K562 (cell line): ENCODE results near the gene IGF2R. TPM values are rescaled to one million over a fixed set of nuclear protein-coding genes. Genes with fewer than 3 reads are reported as not detected.

Experiments used
- CBFA2T2 ChIP-seq: fragments of 450-650 bp; conservative IDR thresholded peaks from 2 replicates; pipeline ENCODE4 v1.6.1; 2017; ENCODE audit warnings: mild to moderate bottlenecking
- CGGBP1 ChIP-seq: fragments of 250-450 bp; sonication (Bioruptor Pico); IDR thresholded peaks from 2 replicates; pipeline ENCODE4 v1.9.0; 2021; ENCODE audit warnings: mild to moderate bottlenecking
- CHAMP1 ChIP-seq: fragments of 450-650 bp; IDR thresholded peaks from 2 replicates; pipeline ENCODE4 v1.6.1; 2016; ENCODE audit warnings: mild to moderate bottlenecking
- CHCHD3 ChIP-seq: fragments of 250-450 bp; sonication (Bioruptor Pico); IDR thresholded peaks from 2 replicates; pipeline ENCODE4 v2.1.2; 2022; ENCODE audit warnings: mild to moderate bottlenecking
- FOXO4 ChIP-seq: fragments of 450-650 bp; formaldehyde crosslinking; IDR thresholded peaks from 2 replicates; pipeline ENCODE4 v1.4.0; 2020; ENCODE audit warnings: mild to moderate bottlenecking, moderate library complexity
- L3MBTL2 ChIP-seq: fragments of 450-650 bp; IDR thresholded peaks from 2 replicates; pipeline ENCODE4 v1.6.1; 2016; ENCODE audit warnings: mild to moderate bottlenecking, moderate library complexity
- MCM3 ChIP-seq: fragments of 450-650 bp; IDR thresholded peaks from 2 replicates; pipeline ENCODE4 v1.6.1; 2016
- MED1 ChIP-seq: sonication (generic); formaldehyde crosslinking; IDR thresholded peaks from 2 replicates; pipeline ENCODE4 v1.8.1; 2023; ENCODE audit warnings: missing genetic modification reagents, borderline replicate concordance
- MTA1 ChIP-seq: fragments of 450-650 bp; IDR thresholded peaks from 2 replicates; pipeline ENCODE4 v1.6.1; 2017; ENCODE audit warnings: borderline replicate concordance
- NCOA1 ChIP-seq: fragments of 450-650 bp; IDR thresholded peaks from 2 replicates; pipeline ENCODE4 v1.6.1; 2016; ENCODE audit warnings: low read depth
- NONO ChIP-seq, 2 experiments: fragments of 200-400 bp in 1 of 2; fragments of 450-650 bp in 1 of 2; formaldehyde crosslinking in 1 of 2; IDR thresholded peaks; 2 replicates each; pipeline ENCODE4 v1.6.1; 2017; ENCODE audit warnings: low read depth in 2 of 2, mild to moderate bottlenecking in 2 of 2, moderate library complexity in 2 of 2, low read length in 1 of 2
- PATZ1 ChIP-seq: fragments of 250-450 bp; sonication (Bioruptor Pico); IDR thresholded peaks from 2 replicates; pipeline ENCODE4 v1.5.0; 2020; ENCODE audit warnings: mild to moderate bottlenecking, borderline replicate concordance
- PPARD ChIP-seq: fragments of 250-450 bp; sonication (Bioruptor Pico); IDR thresholded peaks from 2 replicates; pipeline ENCODE4 v1.8.0; 2022; ENCODE audit warnings: inconsistent platforms, mild to moderate bottlenecking, moderate library complexity
- PTRF ChIP-seq: fragments of 450-650 bp; IDR thresholded peaks from 2 replicates; pipeline ENCODE4 v1.6.1; 2016; ENCODE audit warnings: mild to moderate bottlenecking, missing genetic modification characterization, missing compliant biosample characterization
- PTTG1 ChIP-seq: fragments of 450-650 bp; IDR thresholded peaks from 2 replicates; pipeline ENCODE4 v1.6.1; 2016; ENCODE audit warnings: low read depth, mild to moderate bottlenecking, missing genetic modification characterization, missing compliant biosample characterization
- SFPQ ChIP-seq: fragments of 200-400 bp; formaldehyde crosslinking; IDR thresholded peaks from 2 replicates; pipeline ENCODE4 v1.6.1; 2017; ENCODE audit warnings: mild to moderate bottlenecking, low read depth, low read length, moderate library complexity
- SIN3B ChIP-seq: fragments of 450-650 bp; IDR thresholded peaks from 2 replicates; pipeline ENCODE4 v1.6.1; 2017; ENCODE audit warnings: low read depth, mild to moderate bottlenecking, moderate library complexity
- SRSF1 ChIP-seq: fragments of 200-400 bp; formaldehyde crosslinking; IDR thresholded peaks from 2 replicates; pipeline ENCODE4 v1.6.1; 2017; ENCODE audit warnings: mild to moderate bottlenecking, low read depth, low read length, moderate library complexity
- TARDBP ChIP-seq: fragments of 450-650 bp; IDR thresholded peaks from 2 replicates; pipeline ENCODE4 v1.6.1; 2016
- ZC3H8 ChIP-seq: fragments of 450-650 bp; IDR thresholded peaks from 2 replicates; pipeline ENCODE4 v1.6.1; 2017
- ZFP36 ChIP-seq: fragments of 150-350 bp; IDR thresholded peaks from 2 replicates; pipeline ENCODE4 v1.6.1; 2018; ENCODE audit warnings: low read length, low read depth; ENCODE audit not compliant: partially characterized antibody
- ZNF143 ChIP-seq: sonication (generic); formaldehyde crosslinking; IDR thresholded peaks from 2 replicates; pipeline ENCODE4 v1.9.0; 2022; ENCODE audit warnings: mild to moderate bottlenecking, missing genetic modification reagents
- polyA plus RNA-seq, 8 experiments: library from polyadenylated mRNA; depleted of rRNA in 4 of 8; stranded (reverse) in 5 of 8; unstranded in 3 of 8; fragments of >200 nt; fragmentation: Nextera tagmentation in 2 of 8; fragmentation: Illumina TruSeq in 1 of 8; extraction: Ambion mirVana in 2 of 8; extraction: Trizol in 1 of 8; gene quantifications; 2 replicates each; pipeline versions ENCODE4 v1.2.1 to v1.2.3, GENCODE V29; 2011 to 2014; ENCODE audit warnings: inconsistent platforms in 1 of 8, missing spikeins in 1 of 8
- total RNA-seq, 7 experiments: library from RNA; depleted of rRNA in 6 of 7; stranded (reverse); fragments of >200 nt in 6 of 7; fragmentation: Illumina TruSeq in 2 of 7; extraction: Trizol in 2 of 7; gene quantifications; 2 replicates each; pipeline versions ENCODE4 v1.2.1 to v1.2.3, GENCODE V29; 2011 to 2021; ENCODE audit warnings: low replicate concordance in 1 of 7

IGF2R gene
- total and polyA plus RNA-seq, 9 of the 15 experiments (the other 6 are each of a cell fraction or from before 2014, with no cell fraction given), result 3.5 to 92.3 (median 34.5) TPM

GRCh38 chr6:159973951-159974350 lies 5.1 kb downstream of the IGF2R start (continued):
- no peak for TF ChIP-seq L3MBTL2
- TF ChIP-seq PATZ1, result no peak
- peak; percentile 44; the same call in 1 of the 2 replicates for TF ChIP-seq CBFA2T2
- TF ChIP-seq ZFP36, result peak; percentile 81
- no peak for TF ChIP-seq FOXO4
- no peak for TF ChIP-seq MCM3
- no peak for TF ChIP-seq CGGBP1 (CRISPR knock-in tag)
- TF ChIP-seq CHCHD3 (CRISPR knock-in tag), result no peak
- no peak for TF ChIP-seq TARDBP
- no peak for TF ChIP-seq SRSF1
- TF ChIP-seq NONO (IDR thresholded peaks at IDR 0.05; ENCODE audit: low read depth in 2 of 2, low read length in 1 of 2), result no peak
- TF ChIP-seq CHAMP1, result 0 out of 2 replicates have a peak, but pooled peaks have one; percentile 36
- TF ChIP-seq PPARD (CRISPR knock-in tag), result no peak
- TF ChIP-seq NCOA1, result no peak; the same call in 1 of the 2 replicates
- peak; percentile 59; the same call in 1 of the 2 replicates for TF ChIP-seq MTA1
- no peak for TF ChIP-seq ZNF143 (CRISPR knock-in tag)
- no peak for TF ChIP-seq SIN3B
- no peak for TF ChIP-seq ZC3H8
- no peak for TF ChIP-seq PTTG1 (tag)
- no peak for TF ChIP-seq MED1 (CRISPR knock-in tag)
- no peak for TF ChIP-seq SFPQ
- TF ChIP-seq PTRF, result no peak
